H1 (cell line): Measurements from ENCODE around the gene SLC35F6. TPM values are rescaled to one million over a fixed set of nuclear protein-coding genes. Genes with fewer than 3 reads are reported as not detected.

Experiments used
- KDM1A ChIP-seq: fragments of 200-600, 300-600 bp; sonication (generic); IDR thresholded peaks from 2 replicates; pipeline ENCODE4 v1.7.1; 2016; ENCODE audit warnings: mild to moderate bottlenecking, low read length, borderline replicate concordance
- RNF2 ChIP-seq: fragments of 200-900, 300-1000 bp; sonication (generic); IDR thresholded peaks from 2 replicates; pipeline ENCODE4 v1.7.1; 2016; ENCODE audit warnings: borderline replicate concordance, low read depth, mild to moderate bottlenecking, antibody characterized with exemption, low read length; ENCODE audit not compliant: poor library complexity, severe bottlenecking; ENCODE audit errors: missing control alignments
- SIRT6 ChIP-seq: IDR thresholded peaks from one replicate; pipeline ENCODE4 v1.7.1; 2012; ENCODE audit warnings: low read length, inconsistent platforms
- polyA plus RNA-seq, 7 experiments: library from polyadenylated mRNA; depleted of rRNA in 3 of 7; stranded (reverse) in 5 of 7; unstranded in 2 of 7; fragments of >200 nt in 5 of 7; fragments of 200-250 nt in 2 of 7; gene quantifications; 1 replicate in 5 of 7; 2 replicates in 1 of 7; 4 replicates in 1 of 7; pipeline versions ENCODE4 v1.2.1 to v1.2.3, GENCODE V29; 2011 to 2013; ENCODE audit warnings: missing spikeins in 2 of 7, mixed read lengths in 2 of 7
- total RNA-seq: library from RNA; stranded (reverse); fragmentation: NEBNext Ultra II Directional; extraction: Animal tissue kit (Norgen Biotek cat#: 25700); gene quantifications from 2 replicates; pipeline ENCODE4 v1.2.1, GENCODE V29; 2021
- TF ChIP-seq, protein P1 (sequence below): fragments of 300-600 bp; sonication (generic); IDR thresholded peaks from 2 replicates; pipeline ENCODE4 v1.7.1; 2012; ENCODE audit warnings: low read length, moderate library complexity, mild to moderate bottlenecking, inconsistent platforms; ENCODE audit not compliant: insufficient replicate concordance

Gene SLC35F6
- total and polyA plus RNA-seq, 2 of the 8 experiments (the other 6 are each of a cell fraction or from before 2014, with no cell fraction given) = 11.2 to 13.5 TPM

DNA sequence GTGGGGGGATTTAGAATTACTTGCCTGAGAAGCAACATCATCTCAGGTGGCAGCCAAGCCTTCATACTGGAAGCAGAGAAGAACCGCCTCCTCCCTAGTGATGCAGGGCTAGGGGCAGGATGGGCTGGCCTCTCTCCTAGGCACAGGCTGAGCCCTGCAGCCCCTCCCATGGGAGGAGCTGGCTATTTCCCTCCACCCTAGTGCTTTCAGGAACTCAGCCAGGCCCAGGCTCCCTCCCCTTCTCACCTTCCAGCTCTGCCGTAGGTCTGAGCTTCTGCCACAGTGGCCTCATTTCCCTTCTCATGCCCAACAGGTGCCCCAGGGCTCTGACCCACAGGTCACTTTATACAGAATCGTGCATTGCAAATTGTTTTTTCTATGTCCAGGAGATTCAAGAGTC lies 52.8 kb downstream of the SLC35F6 start (continued):
- TF ChIP-seq, protein P1, sequence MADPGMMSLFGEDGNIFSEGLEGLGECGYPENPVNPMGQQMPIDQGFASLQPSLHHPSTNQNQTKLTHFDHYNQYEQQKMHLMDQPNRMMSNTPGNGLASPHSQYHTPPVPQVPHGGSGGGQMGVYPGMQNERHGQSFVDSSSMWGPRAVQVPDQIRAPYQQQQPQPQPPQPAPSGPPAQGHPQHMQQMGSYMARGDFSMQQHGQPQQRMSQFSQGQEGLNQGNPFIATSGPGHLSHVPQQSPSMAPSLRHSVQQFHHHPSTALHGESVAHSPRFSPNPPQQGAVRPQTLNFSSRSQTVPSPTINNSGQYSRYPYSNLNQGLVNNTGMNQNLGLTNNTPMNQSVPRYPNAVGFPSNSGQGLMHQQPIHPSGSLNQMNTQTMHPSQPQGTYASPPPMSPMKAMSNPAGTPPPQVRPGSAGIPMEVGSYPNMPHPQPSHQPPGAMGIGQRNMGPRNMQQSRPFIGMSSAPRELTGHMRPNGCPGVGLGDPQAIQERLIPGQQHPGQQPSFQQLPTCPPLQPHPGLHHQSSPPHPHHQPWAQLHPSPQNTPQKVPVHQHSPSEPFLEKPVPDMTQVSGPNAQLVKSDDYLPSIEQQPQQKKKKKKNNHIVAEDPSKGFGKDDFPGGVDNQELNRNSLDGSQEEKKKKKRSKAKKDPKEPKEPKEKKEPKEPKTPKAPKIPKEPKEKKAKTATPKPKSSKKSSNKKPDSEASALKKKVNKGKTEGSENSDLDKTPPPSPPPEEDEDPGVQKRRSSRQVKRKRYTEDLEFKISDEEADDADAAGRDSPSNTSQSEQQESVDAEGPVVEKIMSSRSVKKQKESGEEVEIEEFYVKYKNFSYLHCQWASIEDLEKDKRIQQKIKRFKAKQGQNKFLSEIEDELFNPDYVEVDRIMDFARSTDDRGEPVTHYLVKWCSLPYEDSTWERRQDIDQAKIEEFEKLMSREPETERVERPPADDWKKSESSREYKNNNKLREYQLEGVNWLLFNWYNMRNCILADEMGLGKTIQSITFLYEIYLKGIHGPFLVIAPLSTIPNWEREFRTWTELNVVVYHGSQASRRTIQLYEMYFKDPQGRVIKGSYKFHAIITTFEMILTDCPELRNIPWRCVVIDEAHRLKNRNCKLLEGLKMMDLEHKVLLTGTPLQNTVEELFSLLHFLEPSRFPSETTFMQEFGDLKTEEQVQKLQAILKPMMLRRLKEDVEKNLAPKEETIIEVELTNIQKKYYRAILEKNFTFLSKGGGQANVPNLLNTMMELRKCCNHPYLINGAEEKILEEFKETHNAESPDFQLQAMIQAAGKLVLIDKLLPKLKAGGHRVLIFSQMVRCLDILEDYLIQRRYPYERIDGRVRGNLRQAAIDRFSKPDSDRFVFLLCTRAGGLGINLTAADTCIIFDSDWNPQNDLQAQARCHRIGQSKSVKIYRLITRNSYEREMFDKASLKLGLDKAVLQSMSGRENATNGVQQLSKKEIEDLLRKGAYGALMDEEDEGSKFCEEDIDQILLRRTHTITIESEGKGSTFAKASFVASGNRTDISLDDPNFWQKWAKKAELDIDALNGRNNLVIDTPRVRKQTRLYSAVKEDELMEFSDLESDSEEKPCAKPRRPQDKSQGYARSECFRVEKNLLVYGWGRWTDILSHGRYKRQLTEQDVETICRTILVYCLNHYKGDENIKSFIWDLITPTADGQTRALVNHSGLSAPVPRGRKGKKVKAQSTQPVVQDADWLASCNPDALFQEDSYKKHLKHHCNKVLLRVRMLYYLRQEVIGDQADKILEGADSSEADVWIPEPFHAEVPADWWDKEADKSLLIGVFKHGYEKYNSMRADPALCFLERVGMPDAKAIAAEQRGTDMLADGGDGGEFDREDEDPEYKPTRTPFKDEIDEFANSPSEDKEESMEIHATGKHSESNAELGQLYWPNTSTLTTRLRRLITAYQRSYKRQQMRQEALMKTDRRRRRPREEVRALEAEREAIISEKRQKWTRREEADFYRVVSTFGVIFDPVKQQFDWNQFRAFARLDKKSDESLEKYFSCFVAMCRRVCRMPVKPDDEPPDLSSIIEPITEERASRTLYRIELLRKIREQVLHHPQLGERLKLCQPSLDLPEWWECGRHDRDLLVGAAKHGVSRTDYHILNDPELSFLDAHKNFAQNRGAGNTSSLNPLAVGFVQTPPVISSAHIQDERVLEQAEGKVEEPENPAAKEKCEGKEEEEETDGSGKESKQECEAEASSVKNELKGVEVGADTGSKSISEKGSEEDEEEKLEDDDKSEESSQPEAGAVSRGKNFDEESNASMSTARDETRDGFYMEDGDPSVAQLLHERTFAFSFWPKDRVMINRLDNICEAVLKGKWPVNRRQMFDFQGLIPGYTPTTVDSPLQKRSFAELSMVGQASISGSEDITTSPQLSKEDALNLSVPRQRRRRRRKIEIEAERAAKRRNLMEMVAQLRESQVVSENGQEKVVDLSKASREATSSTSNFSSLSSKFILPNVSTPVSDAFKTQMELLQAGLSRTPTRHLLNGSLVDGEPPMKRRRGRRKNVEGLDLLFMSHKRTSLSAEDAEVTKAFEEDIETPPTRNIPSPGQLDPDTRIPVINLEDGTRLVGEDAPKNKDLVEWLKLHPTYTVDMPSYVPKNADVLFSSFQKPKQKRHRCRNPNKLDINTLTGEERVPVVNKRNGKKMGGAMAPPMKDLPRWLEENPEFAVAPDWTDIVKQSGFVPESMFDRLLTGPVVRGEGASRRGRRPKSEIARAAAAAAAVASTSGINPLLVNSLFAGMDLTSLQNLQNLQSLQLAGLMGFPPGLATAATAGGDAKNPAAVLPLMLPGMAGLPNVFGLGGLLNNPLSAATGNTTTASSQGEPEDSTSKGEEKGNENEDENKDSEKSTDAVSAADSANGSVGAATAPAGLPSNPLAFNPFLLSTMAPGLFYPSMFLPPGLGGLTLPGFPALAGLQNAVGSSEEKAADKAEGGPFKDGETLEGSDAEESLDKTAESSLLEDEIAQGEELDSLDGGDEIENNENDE = no peak
- TF ChIP-seq KDM1A (no peak), SIRT6 (no peak), RNF2 (no peak)
- TF ChIP-seq, all 59 proteins: peak for 0
